ENCODE measurements around the gene ORAI1.
"Not testable (repeated sequence)": the region's sequence is repeated elsewhere in the genome, so short reads cannot be mapped to it uniquely, and the experiment has no call there.

Gene ORAI1

GRCh38 chr12:121634836-121635235 lies 8.5 kb downstream of the ORAI1 start:
- intact Hi-C loops (cut with DNase I) = no loop called here
- DNase-seq = no peak

DNA sequence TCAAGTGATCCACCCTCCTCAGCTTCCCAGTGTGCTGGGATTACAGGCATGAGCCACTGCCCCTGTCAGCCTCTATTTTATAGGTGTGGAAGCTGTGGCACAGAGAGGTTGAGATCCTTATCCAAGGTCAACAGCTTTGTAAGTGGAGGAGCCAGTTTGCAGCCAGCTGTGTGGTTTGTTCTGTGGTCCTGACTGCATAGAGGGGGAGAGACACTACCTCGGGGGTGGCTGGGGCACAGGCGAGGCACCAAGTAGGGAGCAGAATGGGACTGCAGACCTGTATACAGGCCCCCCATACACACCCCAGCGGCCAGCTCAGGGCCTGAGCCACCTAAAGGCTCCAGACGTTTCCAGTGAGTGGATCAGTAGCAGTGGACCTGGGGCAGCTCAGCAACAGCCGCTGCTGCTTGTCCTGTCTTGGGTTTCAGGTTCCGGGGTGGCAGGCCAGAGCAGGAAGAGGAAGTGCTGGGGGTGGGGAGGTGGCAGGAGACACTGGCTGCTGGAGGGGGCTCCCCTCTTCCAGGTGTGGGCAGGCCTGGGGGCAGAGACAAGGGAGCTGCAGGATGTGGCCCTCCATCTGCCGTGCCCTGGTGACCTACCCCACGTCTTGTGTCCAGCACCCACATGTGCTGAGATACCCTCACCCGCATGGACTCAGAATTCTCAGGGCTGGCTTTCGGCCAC lies 11.0 kb downstream of the ORAI1 start:
- intact Hi-C loops (cut with DNase I) = no loop called here
- peak in 21 of 42 donors; percentile 8 to 46 (median 20) for DNase-seq

GRCh38 chr12:121638298-121639202 lies 12.2 kb downstream of the ORAI1 start:
- intact Hi-C loops (cut with DNase I) = no loop called here
- DNase-seq = no peak

DNA sequence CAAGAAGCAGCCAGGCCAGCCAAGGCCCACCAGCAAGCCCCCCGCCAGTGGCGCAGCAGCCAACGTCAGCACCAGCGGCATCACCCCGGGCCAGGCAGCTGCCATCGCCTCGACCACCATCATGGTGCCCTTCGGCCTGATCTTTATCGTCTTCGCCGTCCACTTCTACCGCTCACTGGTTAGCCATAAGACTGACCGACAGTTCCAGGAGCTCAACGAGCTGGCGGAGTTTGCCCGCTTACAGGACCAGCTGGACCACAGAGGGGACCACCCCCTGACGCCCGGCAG lies 15.0 kb downstream of the ORAI1 start:
- no peak for DNase-seq
- intact Hi-C loops (cut with DNase I) = no loop called here

GRCh38 chr12:121648458-121649028 lies 22.2 kb downstream of the ORAI1 start:
- intact Hi-C loops (cut with DNase I) = no loop called here
- DNase-seq = no peak

DNA sequence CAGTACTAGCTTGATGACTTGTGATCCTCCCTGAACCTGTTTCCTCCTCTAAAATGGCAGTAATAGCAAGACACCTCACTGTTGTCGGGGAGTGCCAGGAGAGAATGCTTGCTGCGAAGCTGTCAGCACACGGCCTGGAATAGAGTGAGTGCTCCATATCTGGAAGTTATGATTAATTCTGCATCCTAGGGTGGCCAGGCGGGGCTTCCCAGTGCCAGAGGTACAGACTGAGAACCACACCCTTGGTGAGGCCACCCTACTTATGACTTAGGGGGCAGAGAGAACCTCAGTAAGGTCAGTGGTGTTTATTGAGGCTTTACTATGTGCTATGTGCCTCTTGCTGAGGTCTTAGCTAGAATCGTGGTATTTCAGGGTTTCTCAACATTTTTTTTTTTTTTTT lies 23.0 kb downstream of the ORAI1 start:
- intact Hi-C loops (cut with DNase I) = no loop called here
- DNase-seq = no peak

DNA sequence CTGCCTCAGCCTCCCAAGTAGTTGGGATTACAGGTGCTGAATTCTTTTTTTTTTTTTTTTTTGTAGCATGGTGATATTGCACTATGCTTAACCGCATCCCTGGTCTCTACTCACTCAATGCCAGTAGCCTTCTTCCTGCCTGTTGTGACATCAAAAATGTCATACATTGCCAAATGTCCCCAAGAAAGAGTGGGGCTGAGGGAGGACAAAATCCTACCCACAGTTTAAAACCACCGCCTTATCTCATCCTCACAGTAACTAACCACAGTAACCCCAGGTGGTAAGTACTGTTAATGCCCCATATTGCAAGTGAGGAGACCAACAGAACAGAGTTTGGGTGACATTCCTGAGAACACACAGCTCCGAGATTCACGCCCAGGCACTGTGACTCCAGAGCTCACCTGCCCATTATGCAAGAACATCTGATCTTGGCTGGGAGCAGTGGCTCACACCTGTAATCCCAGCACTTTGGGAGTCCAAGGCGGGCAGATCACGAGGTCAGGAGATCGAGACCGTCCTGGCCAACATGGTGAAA lies 23.6 kb downstream of the ORAI1 start:
- DNase-seq = no peak
- intact Hi-C loops (cut with DNase I) = no loop called here

DNA sequence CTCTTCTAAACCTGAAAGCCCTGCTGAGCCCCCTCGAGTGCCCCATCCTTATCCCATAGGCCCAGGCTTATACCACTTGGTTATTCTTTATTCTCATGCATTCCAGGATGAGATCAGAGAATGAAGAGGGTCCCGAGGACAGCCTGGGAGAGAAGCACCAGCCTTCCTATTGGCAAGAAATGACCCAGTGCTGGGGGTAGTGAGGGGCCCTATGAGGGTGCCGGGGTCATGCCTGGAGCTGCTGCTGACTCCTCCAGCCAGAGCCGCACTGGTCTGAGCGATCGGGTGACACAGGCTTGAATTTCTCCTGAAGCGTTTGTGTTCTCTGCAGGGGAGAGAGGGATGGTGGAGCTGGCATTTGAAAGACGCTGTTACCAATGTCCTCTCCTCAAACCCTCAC lies 25.0 kb downstream of the ORAI1 start:
- intact Hi-C loops (cut with DNase I) = no loop called here
- no peak for DNase-seq

GRCh38 chr12:121652767-121653497 lies 26.6 kb downstream of the ORAI1 start:
- no peak for DNase-seq
- intact Hi-C loops (cut with DNase I) = no loop called here

DNA sequence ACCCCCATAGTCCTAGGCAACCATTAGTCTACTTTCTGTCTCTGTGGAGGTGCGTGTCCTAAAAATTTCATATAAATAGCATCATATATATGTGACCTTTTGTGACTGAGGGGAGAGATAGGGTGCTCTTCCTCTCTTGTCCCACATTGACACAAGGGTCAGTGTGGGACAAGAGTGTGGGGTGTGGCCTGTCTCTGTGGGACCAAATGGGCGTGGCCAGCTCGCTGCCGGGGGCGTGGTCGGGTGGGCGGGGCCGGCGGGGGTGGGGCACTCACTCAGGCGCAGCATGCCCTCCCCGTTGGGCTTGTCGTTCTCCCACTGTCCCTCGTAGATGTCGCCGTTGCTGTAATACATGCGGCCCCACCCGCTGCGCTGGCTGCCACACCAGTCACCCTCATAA lies 27.7 kb downstream of the ORAI1 start:
- intact Hi-C loops (cut with DNase I) = no loop called here
- DNase-seq = no peak

- DNase-seq = no peak
- intact Hi-C loops (cut with DNase I) = no loop called here
Observed at GRCh38 chr12:121656122-121656521, 29.8 kb downstream of the ORAI1 start.

GRCh38 chr12:121657305-121658008 lies 31.1 kb downstream of the ORAI1 start:
- no peak for DNase-seq
- intact Hi-C loops (cut with DNase I) = no loop called here

GRCh38 chr12:121661353-121662105 lies 35.2 kb downstream of the ORAI1 start:
- DNase-seq; intact Hi-C loops (cut with DNase I): not testable (repeated sequence)

DNA sequence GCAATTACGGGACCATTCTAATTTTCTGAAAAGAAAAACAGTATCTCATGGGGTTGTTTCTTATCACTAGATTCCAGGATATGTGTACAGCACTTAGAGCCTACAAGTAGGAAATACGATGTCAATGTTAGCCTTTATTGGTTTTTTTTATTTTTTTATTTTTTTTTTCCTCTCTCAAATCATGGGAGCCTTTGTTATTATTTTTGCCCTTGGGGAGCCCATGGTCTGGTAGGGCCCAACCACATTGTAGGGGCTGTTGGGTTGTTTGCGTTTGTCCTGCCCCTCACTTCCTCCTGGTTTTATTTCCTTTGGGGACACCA lies 37.2 kb downstream of the ORAI1 start:
- intact Hi-C loops (cut with DNase I) = no loop called here
- no peak for DNase-seq

DNA sequence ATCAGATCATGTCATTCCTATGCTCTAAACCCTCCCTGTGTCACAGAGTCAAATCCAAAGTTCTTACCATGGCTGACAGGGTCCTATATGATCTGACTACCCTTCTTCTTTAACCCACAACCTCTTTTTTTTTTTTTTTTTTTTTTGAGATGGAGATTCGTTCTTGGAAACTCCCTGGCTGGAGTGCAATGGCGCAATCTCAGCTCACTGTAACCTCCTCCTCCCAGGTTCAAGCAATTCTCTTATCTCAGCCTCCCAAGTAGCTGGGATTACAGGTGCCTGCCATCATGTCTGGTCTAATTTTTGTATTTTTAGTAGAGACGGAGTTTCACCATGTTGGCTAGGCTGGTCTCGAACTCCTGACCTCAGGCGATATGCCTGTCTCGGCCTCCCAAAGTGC lies 40.5 kb downstream of the ORAI1 start:
- DNase-seq = not testable (repeated sequence)

GRCh38 chr12:121668750-121669520 lies 42.6 kb downstream of the ORAI1 start:
- DNase-seq = peak in 13 of 42 donors; percentile 14 to 69 (median 36)

More for the DNA sequence above, 40.5 kb downstream of the ORAI1 start:
- intact Hi-C loops (cut with DNase I) = not testable (repeated sequence)

GRCh38 chr12:121669521-121669900 lies 43.2 kb downstream of the ORAI1 start, which contains the start of gene MORN3:
MORN3 (minus strand) TSS chr12:121669654; CDS start chr12:121669483, 171 bp downstream.
- intact Hi-C loops (cut with DNase I) = no loop called here

More at GRCh38 chr12:121668750-121669520, 42.6 kb downstream of the ORAI1 start:
- intact Hi-C loops (cut with DNase I) = no loop called here

More at GRCh38 chr12:121669521-121669900, 43.2 kb downstream of the ORAI1 start, which contains the start of gene MORN3:
- DNase-seq = no peak
